ENCODE measurements around the gene PAN3. TPM values are rescaled to one million over a fixed set of nuclear protein-coding genes. Genes with fewer than 3 reads are reported as not detected.

Gene PAN3
- total RNA-seq, 1 donor from 2014 or later = 50.1 TPM

DNA sequence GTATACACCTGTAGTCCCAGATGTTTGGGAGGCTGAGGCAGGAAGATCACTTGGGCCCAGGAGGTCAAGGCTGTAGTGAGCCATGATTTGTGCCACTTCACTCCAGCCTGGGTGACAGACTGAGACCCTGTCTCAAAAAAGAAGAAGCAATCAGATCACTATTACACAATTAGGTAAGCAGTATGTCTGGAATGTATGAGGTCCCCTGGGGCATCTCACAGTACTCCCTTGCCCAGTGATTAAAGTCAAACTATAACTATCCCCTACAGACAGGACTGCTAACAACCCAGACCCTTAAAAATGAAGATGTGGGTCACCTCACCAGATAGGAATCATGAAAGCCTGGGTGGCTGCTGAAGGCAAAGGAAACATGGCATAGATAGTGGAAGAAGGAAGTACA is 9.4 kb upstream of the PAN3 start:
- H3K27me3 ChIP-seq = no peaks in the 10 kb centered on the region
- TF ChIP-seq, protein P1, sequence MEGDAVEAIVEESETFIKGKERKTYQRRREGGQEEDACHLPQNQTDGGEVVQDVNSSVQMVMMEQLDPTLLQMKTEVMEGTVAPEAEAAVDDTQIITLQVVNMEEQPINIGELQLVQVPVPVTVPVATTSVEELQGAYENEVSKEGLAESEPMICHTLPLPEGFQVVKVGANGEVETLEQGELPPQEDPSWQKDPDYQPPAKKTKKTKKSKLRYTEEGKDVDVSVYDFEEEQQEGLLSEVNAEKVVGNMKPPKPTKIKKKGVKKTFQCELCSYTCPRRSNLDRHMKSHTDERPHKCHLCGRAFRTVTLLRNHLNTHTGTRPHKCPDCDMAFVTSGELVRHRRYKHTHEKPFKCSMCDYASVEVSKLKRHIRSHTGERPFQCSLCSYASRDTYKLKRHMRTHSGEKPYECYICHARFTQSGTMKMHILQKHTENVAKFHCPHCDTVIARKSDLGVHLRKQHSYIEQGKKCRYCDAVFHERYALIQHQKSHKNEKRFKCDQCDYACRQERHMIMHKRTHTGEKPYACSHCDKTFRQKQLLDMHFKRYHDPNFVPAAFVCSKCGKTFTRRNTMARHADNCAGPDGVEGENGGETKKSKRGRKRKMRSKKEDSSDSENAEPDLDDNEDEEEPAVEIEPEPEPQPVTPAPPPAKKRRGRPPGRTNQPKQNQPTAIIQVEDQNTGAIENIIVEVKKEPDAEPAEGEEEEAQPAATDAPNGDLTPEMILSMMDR (IDR thresholded peaks at IDR 0.05) = no peak
- TF ChIP-seq EZH2phosphoT487 (IDR thresholded peaks at IDR 0.05) = no peak
- TF ChIP-seq EZH2 (IDR thresholded peaks at IDR 0.05) = no peak
- DNase-seq (ENCODE audit: low spot score) = no peak
- no peak overlapping the region for H3K27ac ChIP-seq
- H2AFZ ChIP-seq (replicated peaks) = no peak overlapping the region
- Mint-ChIP-seq H3K9me3 (no peaks in the 10 kb centered on the region), H3K27ac (no peak overlapping the region), H3K36me3 (no peaks in the 10 kb centered on the region), H3K4me1 (no peaks in the 10 kb centered on the region), H3K4me3 (no peak overlapping the region), H3K27me3 (ENCODE audit: insufficient read depth, low read depth) (no peaks in the 10 kb centered on the region)
- no peak overlapping the region for H3K4me2 ChIP-seq
- no peaks in the 10 kb centered on the region for H3K4me1 ChIP-seq
- no peaks in the 10 kb centered on the region for H3F3A ChIP-seq (ENCODE audit: low read depth)
- H3K36me3 ChIP-seq = no peaks in the 10 kb centered on the region
- H3K4me3 ChIP-seq = no peak overlapping the region
- H3K79me2 ChIP-seq (ENCODE audit: low read depth) = no peaks in the 10 kb centered on the region
- H3K9me3 ChIP-seq (ENCODE audit: low read depth) = no peaks in the 10 kb centered on the region
- no peak overlapping the region for H3K9ac ChIP-seq
- no peaks in the 10 kb centered on the region for H4K20me1 ChIP-seq (ENCODE audit: low read depth)

- H3K4me3 Mint-ChIP-seq = no peak overlapping the region
- no peaks in the 10 kb centered on the region for H3K9me3 Mint-ChIP-seq
- H3K9me3 ChIP-seq (ENCODE audit: low read depth) = no peaks in the 10 kb centered on the region
- no peaks in the 10 kb centered on the region for H3K4me1 Mint-ChIP-seq
- no peaks in the 10 kb centered on the region for H3K79me2 ChIP-seq (ENCODE audit: low read depth)
- H4K20me1 ChIP-seq (ENCODE audit: low read depth) = no peaks in the 10 kb centered on the region
- TF ChIP-seq, protein P1 (IDR thresholded peaks at IDR 0.05) = no peak
- no peak for TF ChIP-seq EZH2 (IDR thresholded peaks at IDR 0.05)
- TF ChIP-seq EZH2phosphoT487 (IDR thresholded peaks at IDR 0.05) = no peak
- no peaks in the 10 kb centered on the region for H3K36me3 ChIP-seq
- no peaks in the 10 kb centered on the region for H3K27me3 Mint-ChIP-seq (ENCODE audit: insufficient read depth, low read depth)
- H3K4me1 ChIP-seq = no peaks in the 10 kb centered on the region
- H3K27ac Mint-ChIP-seq = no peak overlapping the region
- DNase-seq (ENCODE audit: low spot score) = no peak
- no peak overlapping the region for H3K27ac ChIP-seq
- no peak overlapping the region for H3K4me3 ChIP-seq
- H2AFZ ChIP-seq (replicated peaks) = no peak overlapping the region
- no peaks in the 10 kb centered on the region for H3K27me3 ChIP-seq
- H3K4me2 ChIP-seq = no peak overlapping the region
- no peak overlapping the region for H3K9ac ChIP-seq
- H3F3A ChIP-seq (ENCODE audit: low read depth) = no peaks in the 10 kb centered on the region
- H3K36me3 Mint-ChIP-seq = no peaks in the 10 kb centered on the region
Measured at GRCh38 chr13:28129911-28130693, 8.2 kb upstream of the PAN3 start.

GRCh38 chr13:28131646-28132045 is 6.7 kb upstream of the PAN3 start:
- DNase-seq (ENCODE audit: low spot score) = no peak
- no peaks in the 10 kb centered on the region for H3K27me3 ChIP-seq
- H4K20me1 ChIP-seq (ENCODE audit: low read depth) = no peaks in the 10 kb centered on the region
- no peak overlapping the region for H3K4me3 ChIP-seq
- H3K36me3 Mint-ChIP-seq = no peaks in the 10 kb centered on the region
- H3F3A ChIP-seq (ENCODE audit: low read depth) = no peaks in the 10 kb centered on the region
- H3K4me1 ChIP-seq = no peaks in the 10 kb centered on the region
- TF ChIP-seq, protein P1 (IDR thresholded peaks at IDR 0.05) = no peak
- TF ChIP-seq EZH2phosphoT487 (IDR thresholded peaks at IDR 0.05) (no peak), EZH2 (IDR thresholded peaks at IDR 0.05) (no peak)
- no peak overlapping the region for H2AFZ ChIP-seq (replicated peaks)
- H3K9me3 Mint-ChIP-seq = no peaks in the 10 kb centered on the region
- no peak overlapping the region for H3K4me3 Mint-ChIP-seq
- no peaks in the 10 kb centered on the region for H3K27me3 Mint-ChIP-seq (ENCODE audit: insufficient read depth, low read depth)
- H3K27ac ChIP-seq = no peak overlapping the region
- no peak overlapping the region for H3K27ac Mint-ChIP-seq
- H3K9me3 ChIP-seq (ENCODE audit: low read depth) = no peaks in the 10 kb centered on the region
- H3K36me3 ChIP-seq = no peaks in the 10 kb centered on the region
- H3K79me2 ChIP-seq (ENCODE audit: low read depth) = peaks cover 7% of the 10 kb centered on the region
- peaks cover 5% of the 10 kb centered on the region for H3K4me1 Mint-ChIP-seq
- H3K4me2 ChIP-seq = no peak overlapping the region
- H3K9ac ChIP-seq = no peak overlapping the region

Data from neural progenitor cell (in vitro differentiated cells).